NCI-H1417 (cell line): ENCODE results near the gene MYH2.
"Not testable (repeated sequence)": the region's sequence is repeated elsewhere in the genome, so short reads cannot be mapped to it uniquely, and the experiment has no call there.

Source experiments
- DNase-seq, 3 experiments: peaks; one replicate each; lab custom pipeline; 2025; lab: John Stamatoyannopoulos, UW

MYH2 gene

DNA sequence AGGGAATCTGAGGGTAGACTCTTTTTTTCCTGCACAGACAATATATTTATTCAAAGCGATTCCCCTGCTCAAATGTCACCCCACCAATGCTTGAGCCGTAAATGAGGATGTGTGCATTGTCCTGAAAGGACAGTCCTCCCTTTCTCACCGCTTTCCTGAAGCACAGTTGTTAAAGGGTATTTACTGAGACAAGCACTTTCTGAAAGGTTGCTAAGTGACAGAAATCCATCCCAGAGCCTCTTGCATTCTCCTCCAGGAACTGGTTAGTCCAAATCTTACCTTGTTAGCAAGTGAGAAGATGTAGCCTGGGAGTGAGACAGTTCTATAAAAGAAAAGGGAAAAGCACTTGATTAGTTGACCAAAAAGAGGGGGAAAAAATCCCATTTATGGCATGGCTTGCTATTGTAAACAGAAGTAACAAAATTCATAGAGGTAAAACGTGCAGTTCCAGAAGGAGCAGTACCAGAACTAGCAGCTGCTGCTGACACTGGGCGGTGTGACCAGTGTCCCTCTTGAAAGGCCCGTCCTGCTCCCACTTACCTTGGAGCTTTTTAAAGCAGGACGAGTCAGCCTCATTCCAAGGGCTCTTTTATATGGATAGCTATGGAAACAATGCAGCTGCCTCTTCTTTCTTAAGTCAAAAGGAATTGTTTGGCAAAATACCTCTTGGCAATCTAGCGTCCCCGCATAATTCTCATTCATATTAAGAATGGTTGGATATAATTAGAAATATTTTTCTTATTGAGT lies at the start of gene MYH2:
Gene MYH2, minus strand, starts transcription at position 563 of the 747 bp plus-strand sequence. CDS start 1,738 bp downstream, outside the sequence.
- no peak for DNase-seq

DNA sequence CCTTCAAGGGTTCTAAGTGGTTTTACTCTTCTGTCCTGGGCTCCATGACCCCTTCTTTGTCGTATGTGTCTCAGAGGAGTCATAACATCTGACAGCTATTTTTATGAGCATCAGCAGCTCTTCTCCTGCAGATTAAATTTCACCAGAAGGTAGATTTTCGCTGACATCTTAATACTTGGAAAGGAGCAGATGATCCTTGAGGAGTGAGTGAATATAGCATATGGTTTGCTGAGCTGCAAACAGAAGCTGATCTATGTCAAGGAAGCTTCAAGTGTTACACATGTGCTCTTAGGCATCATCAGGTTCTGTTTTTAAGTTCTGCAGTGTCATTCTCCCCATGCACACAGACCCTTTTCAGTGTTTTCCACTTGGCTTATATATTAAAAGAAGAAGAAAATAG lies 49.2 kb upstream of the MYH2 start:
- no peak for DNase-seq

DNA sequence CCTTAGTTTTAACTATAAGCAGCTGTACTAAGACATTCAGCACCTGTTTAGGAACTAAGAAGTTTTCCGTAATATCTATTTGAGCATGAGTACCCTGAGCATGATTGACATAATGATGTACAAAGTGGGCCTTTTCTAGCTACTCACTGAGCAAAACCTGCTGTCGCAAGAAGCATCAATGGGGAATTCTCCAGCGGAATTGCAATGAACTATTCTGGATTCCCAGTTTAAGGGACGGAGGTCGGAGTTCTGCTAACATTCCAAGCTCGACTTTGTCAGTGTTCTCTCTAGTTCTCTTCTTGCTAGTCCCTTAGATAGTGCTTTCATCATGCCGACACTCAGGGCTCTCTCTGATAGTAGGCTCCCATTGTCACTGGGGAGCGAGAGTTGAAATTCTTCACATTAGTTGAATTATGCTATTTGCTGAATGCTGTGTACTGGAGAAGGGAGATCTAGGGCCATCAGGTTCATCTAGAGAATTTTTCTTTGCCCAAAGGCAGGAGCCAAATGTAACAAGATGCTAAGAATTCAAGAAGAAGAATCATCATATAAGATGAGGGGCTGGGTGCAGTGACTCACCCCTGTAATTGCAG lies 40.2 kb upstream of the MYH2 start:
- DNase-seq: no peak

DNA sequence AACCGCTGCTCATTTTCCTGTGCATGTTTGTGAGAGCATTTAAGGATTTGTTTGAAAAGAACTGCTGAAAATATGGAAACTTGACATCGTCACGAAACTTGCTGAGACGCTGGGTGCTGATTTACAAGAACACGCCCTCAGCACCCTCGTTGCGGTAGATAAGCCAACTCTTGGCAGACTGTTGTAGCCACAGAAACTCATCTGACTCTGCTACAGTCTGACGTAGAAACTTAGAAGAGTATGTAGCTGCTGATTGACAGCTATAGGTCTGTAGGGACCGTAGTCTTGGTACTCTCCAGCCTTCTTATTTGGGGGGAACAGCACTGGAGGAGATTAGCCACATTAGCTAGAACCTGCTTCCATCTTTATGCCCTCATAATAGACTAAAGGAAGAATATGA lies 36.1 kb upstream of the MYH2 start:
- DNase-seq: no peak

DNA sequence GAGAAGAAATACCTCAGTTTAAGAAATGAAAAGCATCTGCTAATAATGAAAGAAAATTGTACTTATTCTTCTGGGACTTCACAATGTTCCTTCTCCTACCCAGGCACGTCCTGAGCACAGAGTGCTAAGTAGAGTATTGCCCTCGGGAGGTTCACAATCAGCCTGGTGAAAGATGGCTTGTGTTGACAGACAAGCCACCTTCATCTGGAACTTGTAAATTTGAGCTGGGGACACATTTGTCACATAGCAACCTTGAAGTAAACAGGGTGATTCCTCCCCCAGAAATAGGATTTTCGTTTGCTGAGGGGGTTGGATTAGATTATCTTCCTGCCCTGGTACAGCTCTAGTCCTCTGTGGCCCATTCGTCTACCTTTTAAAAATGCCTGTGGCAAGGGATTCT lies 34.4 kb upstream of the MYH2 start:
- DNase-seq: no peak

DNA sequence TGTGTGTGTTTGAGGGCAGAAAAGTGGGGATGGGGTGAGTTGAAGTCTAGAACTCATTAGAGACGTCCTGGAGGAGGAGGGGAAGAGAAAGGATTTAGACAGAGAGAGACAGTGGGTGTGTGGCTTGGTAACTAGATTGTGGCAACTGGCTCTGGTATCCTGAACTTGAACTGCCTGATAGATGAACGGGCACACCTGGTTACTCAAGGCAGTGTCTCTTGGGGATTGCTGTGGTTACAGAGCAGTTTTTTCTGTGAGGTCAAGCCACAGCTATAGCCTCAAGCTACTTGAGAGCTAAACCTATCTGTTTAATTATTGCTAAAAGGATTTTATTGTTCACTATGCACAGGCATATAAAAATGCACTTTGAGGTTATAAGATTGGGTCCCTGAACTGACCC lies 29.8 kb upstream of the MYH2 start:
- no peak for DNase-seq

DNA sequence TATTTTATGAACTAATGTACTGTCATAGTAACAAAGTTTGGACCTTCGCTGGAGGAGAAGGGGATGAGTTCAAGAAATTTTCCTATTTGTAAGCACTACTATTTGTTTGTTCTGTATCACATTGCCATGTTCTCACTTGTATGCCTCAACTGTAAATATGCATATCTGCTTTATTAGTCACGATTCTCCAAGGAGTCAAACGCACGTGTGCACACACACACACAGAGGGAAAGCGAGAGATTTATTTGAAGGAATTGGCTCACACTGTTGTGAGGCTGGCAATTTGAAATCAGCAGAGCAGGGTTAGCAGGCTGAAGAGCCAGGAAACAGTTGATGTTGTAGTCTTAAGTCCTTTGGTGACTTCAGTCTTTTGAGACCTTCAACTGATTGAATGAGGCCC lies 24.9 kb upstream of the MYH2 start:
- no peak for DNase-seq

DNA sequence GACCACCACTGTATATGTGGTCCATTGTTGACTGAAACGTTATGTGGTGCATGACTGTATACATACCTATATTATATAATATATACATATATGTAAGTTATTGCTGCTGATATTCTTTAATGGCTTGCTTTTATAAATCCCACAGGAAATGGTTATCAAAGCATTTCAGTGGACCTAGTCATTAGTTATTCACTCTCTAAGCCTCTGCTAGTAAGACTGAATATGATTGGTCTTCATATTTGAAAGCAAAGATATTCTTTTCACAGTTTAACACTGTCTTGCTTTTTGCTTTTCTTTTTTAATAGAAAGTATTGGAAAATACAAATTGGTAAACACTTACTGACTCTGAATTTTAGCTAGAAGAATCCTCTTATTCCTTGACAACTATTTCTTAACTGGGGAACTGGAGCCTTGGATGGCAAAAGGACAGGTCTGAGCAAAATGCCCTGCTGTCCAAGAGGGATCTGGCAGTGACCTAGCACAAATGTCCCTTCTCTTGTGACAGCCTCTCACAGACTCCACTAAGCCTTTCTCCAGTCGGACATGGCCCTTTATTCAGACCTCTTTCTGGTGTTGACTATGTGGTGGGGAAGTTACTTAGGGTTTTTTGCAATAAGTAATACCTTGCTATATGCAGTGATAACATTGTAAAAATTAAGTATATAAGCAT lies 14.7 kb upstream of the MYH2 start:
- no peak for DNase-seq

DNA sequence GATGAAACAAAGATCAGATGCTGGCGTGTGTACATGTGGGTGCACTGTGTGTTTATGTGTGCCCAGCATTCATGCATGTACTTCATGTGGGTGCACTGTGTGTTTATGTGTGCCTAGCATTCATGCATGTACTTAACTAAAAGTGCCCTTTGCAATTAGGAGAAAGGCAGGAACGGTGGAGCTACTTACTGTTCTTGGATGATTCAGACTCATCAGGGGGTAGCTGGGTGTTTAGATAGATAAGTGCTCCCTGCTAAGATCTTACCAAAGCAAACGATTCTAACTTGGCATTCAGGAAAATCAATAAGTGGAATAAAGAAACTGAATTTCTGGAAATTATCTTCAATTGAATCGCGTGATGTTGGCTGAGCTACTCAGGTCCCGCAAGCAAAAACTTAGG lies 8.6 kb upstream of the MYH2 start:
- no peak for DNase-seq

DNA sequence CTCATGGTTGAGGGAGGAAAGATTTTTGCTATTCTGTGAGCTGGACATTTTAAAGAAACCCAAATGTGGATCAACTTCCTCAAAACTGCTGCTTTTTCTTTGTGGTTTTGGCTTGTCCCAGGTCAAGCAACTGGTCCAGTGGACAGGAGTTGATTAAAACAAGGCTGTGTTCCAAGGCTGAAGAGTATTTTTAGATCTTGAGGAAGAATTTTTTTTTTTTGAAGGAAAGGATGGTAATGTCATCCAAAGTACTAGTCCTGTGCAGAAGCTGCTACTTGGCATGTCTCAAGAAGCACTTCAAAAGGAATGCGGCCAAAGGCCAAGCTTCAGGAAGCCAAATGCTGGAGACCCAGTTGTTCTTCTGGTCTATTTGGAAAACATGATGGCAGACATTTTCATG lies 8.0 kb upstream of the MYH2 start:
- DNase-seq: no peak

DNA sequence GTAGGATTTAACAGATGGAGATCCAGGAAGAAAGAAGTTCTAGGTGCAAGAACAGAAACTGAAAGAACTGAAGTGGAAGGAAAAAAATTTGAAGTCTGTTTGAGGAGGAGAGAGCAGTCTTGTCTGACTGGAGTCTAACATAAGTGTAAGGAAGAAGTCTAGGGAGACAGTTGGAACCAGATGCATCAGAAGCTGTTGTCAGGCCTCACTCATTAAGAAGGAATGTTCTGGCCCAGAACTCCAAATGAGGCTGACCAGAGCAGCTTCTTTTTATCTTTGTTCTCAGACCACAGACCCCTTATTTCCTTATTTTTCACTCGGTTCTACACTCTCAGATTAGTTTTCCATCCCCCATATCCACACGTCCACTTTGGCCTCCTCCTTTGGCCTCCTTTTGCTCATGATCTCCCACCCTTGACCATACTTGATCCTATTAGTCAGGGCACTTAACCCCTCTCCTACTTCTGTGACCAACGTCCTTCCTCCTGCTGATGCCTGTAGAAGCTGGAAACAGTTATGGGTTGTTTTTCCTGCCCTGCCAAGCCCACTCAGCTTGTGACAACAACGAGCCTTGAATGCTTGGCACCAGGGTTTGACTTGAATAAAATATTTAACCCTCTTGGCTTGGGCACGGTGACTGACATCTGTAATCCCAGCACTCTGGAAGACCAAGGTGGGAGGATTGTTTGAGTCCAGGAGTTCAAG lies 7.0 kb upstream of the MYH2 start:
- DNase-seq: no peak

DNA sequence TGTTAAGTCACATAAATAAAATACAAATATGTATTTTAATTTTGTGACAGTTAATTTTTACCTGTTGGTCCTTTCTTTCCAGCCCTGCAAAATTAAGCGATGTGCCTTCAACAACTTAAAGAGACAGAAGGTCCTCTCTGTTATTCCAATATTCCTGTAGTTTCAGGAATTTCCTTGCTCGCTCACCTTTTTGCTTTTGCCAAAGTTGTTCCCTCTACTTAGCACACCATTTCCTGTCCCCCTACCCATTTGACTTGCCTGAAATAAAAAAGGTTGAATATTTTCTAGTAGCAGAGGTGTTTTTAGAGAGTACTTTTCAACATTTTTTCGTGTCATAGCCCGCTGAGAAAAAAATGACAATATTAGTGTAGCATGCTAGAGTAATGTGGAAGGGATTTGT lies 556 bp upstream of the MYH2 start:
- no peak for DNase-seq

DNA sequence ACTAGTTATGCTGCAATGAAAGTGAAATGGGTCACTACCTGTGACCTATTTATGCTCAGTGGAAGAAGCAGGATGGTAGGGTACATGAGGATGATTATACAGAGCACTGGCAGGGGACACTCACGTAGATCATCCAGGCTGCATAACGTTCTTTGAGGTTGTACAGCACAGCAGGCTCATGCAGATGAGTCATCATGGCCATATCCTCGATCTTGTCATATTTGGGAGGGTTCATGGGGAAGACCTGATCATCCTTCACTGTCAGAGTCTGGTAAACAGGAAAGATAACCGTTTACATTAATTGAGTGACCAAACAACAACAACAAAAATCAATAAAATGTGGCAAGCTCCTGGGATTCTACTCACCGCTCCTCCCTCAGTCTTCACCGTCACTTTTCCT lies 2.1 kb downstream of the MYH2 start:
- no peak for DNase-seq

DNA sequence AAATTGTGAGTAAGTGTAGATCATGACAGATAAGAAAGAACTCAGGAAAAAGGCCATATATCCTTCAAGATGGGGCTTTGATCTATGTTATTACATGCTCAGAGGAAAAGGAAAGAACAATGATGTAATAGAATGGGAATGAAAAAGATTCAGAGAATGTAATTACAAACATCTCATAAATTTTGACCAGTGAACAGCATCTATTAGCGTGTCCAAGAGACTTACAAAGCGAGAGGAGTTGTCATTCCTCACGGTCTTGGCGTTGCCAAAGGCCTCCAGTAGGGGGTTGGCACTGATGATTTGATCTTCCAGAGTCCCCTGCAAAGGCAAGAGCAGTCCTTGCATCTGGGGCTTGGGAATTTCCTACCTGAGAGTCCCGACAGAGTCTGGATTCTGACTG lies 6.0 kb downstream of the MYH2 start:
- DNase-seq: not testable (repeated sequence)

DNA sequence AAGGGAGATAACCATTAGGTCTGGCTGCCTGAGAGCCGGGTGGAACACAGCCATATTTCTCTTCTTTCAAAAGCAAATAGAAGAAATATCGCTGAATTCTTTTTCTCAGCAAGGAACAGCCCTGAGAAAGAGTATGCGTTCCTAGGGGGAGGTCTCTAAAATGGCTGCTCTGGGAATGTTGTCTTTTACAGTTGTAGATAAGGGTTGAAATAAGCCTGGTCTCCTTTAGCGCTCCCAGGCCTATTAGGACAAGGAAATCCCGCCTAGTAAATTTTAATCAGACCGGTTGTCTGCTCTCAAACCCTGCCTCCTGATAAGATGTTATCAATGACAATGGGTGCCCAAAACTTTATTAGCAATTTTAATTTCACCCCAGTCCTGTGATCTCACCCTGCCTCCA lies 8.3 kb downstream of the MYH2 start:
- DNase-seq: not testable (repeated sequence)

DNA sequence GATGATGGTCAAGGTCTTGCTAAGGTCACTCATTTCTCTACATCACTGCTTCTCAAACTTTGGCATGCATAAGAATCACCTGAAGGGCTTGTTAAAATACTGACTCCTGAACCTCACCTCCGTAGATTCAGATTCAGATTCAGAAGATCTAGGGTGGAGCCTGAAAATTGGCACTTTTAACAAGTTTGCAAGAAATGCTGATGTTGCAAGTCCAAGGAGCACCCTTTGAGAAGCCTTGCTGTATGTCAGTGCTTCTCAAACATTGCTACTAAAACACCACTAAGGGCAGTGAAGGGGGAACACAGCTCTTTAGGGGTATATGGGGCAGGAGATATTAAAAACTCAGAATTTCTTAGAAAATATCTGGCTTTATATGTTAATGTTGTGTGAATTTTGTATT lies 17.4 kb downstream of the MYH2 start:
- no peak for DNase-seq

DNA sequence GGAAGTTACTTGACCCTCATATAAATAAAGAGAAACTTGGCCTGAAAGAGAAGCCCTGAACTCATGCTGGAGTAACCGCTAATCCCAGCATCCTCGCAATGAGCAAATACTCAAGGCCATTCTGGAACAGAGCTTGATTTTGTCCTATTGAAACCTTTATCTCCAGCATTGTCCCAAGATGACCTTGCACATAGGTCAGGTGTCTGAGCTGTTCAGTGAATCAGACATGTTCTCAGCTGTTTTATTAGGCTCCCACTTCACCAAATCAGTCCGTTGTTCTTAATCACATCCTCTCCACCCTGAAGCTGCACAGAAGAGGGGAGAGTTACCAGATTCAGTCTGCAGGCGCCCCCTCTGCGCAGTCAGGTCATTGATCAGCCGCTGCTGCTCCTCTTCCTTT lies 22.0 kb downstream of the MYH2 start:
- DNase-seq: no peak

DNA sequence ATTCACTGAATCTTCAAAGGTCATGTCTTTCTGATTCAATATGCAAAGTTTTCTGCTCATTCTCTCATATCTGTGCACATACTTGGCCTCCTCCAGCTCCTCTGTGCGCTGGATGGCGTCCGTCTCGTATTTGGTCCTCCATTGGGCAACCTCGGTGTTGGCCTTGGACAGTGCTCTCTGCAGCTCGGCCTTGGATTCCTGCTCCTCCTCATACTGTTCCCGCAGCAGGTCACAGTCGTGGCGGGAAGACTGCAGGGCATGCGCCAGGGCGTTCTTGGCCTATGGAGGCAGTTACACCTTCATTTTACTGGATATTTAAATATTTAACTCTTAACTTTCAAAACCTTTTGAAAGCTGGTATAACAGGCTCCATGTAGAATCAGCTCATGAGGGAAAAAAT lies 22.9 kb downstream of the MYH2 start:
- DNase-seq: no peak

DNA sequence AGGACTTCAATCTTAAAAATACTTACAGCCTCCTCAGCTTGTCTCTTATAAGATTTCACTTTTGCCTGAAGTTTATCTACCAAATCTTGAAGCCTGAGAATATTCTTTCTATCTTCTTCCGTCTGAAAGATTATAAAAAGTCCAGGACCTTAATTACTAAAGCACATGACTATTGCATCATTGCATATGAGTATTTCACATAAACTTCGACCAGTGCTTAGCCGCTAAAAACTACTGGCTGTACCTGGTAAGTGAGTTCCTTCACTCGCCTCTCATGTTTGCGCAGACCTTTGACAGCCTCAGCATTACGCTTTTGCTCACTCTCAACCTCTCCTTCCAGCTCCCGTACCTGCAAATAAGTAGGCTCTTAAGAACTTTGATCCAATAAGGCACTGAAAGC lies 26.4 kb downstream of the MYH2 start:
- no peak for DNase-seq

DNA sequence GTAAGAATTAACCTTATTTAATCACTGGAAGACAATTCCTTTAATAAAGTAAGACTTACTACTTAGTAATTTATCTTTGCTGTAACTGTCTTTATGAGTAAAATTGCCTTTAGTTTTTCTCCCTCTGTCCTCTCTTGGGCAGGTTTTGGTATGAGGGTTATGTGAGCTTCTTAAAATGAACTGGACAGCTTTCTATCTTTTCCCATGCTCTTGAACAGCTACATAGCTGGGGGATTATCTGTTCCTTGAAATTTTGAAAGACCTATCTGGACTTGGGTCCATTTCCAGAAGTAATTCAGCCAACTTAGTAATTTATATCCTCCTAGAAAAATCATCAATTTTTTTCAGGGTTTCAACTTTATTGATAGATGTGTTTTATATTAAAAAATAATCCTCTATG lies 27.5 kb downstream of the MYH2 start:
- DNase-seq: no peak

DNA sequence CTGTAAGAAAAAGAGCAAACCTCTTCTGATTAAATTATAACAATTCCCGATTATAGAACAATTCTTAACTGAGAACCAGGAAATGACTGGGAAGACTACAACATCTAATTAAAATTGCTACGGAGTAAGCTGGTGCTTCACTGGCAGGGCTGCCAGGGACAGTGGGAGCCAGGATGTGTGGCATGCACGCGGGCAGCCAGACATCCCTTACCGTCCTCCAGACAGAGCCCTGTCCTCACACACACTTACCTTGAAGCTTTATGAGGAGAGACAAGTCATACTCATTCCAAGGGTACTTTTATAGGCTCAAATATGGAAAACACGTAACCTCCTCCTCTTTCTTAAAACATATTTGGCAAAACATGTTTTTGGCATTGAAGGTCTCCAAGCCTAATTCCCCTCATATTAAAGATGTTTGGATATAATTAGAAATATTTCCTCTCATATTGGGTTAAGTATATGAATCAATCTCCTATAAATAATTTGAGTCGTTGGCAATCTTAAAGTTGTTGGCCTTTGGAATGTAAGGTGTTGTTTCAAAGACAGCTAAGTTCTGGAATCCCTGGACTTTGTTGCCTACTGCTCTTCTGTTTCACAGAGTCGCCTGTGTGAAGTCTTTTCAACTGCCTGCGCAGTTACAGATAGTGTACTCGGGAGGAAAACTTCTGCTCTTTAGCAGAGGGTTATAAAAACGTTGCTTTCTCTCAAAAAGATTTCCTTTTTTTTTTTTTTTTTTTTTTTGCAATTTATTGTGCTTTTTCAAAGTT lies 31.0 kb downstream of the MYH2 start, which contains the start of gene MYH1:
Gene MYH1, minus strand, starts transcription at position 272 of the 767 bp plus-strand sequence. CDS start 1,900 bp downstream, outside the sequence.
- DNase-seq: no peak

DNA sequence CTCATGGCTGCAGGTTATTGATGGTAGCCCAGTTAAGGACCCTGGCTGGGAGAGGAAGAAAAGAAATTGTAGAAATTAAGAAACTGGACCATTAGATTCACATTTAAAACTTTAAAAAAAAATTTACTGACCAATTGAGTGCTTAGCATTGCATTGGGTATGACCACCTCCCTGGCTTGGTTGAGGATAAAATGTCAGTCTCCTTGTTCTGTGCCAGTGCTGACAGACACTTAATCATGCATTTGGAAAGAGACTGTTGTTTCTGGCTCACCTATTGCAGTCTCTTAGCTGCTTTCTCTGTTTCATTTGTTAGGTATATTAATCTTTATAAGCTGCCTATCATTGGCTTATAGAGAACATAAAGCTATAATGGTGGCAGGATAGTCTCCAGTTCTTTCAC lies 32.8 kb downstream of the MYH2 start:
- no peak for DNase-seq
